Measurements from ENCODE around the gene TNRC6C. TPM values are rescaled to one million over a fixed set of nuclear protein-coding genes. Genes with fewer than 3 reads are reported as not detected.

Gene TNRC6C
- total RNA-seq, 4 donors from 2014 or later = 9.1 to 32.7 (median 14.3) TPM

DNA sequence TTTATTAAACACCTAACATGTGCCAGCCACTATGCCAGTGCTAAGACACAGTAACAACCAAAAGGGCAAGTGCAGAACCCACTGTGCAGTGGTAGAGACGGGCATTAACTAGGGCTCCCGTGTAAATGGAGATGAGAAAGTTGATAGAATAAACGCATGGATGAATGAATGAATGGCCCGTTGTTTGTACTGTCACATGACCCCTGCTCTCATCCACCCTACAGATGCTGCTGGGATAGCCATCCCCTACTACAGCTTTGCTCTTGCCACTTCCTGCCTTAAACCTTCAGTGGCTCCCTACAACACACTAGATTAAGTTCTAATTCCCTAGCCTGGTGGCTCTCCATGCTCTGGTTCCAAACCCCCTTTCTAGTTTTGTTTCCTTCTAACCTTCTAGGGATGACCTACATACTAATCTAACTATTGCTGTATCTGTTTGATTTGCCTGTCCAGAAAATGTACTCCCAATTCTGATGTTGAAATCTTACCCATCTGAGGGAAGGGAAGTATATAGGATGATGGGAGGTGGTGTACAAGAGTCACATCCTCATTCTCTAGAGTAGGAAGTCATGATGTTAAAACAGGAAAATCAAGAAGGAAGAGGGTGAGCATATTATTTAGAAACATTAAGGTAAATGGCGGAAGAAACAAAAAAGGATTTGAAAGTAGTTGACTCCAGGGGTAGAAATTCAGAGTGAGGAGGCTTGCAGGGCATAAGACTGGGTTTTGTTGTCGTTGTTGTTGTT is 11.4 kb upstream of the TNRC6C start:
- TF ChIP-seq POLR2A (IDR thresholded peaks at IDR 0.05) = no peak
- TF ChIP-seq CTCF (IDR thresholded peaks at IDR 0.05) = no peak
- no peaks in the 10 kb centered on the region for H3K36me3 ChIP-seq
- H3K27ac ChIP-seq = no peak overlapping the region
- DNase-seq = no peak
- H3K4me3 ChIP-seq (replicated peaks in 1 of 3) = no peak overlapping the region
- WGBS, 2 donors = 91 to 92% methylated on average over 6 of the region's 6 CpGs
- H3K9me3 ChIP-seq = no peaks in the 10 kb centered on the region
- no peaks in the 10 kb centered on the region for H3K27me3 ChIP-seq
- no peaks in the 10 kb centered on the region for H3K4me1 ChIP-seq
- intact Hi-C loops (cut with DNase I) = no loop called here

- no peaks in the 10 kb centered on the region for H3K4me1 ChIP-seq
- intact Hi-C loops (cut with DNase I) = no loop called here
- H3K9me3 ChIP-seq = no peaks in the 10 kb centered on the region
- no peak overlapping the region for H3K4me3 ChIP-seq (replicated peaks in 1 of 3)
- peak; percentile 17 to 26 for DNase-seq
- H3K36me3 ChIP-seq = no peaks in the 10 kb centered on the region
- no peaks in the 10 kb centered on the region for H3K27me3 ChIP-seq
- TF ChIP-seq CTCF (IDR thresholded peaks at IDR 0.05) (no peak), POLR2A (IDR thresholded peaks at IDR 0.05) (no peak)
- WGBS, 2 donors = 36 to 43% methylated on average over 3 of the region's 3 CpGs
- no peak overlapping the region for H3K27ac ChIP-seq
Measured at GRCh38 chr17:77948690-77949114, 9.8 kb upstream of the TNRC6C start.

GRCh38 chr17:77951123-77951522 is 7.4 kb upstream of the TNRC6C start:
- no peak for DNase-seq
- H3K4me3 ChIP-seq (replicated peaks in 1 of 3) = no peak overlapping the region
- H3K36me3 ChIP-seq = no peaks in the 10 kb centered on the region
- intact Hi-C loops (cut with DNase I) = no loop called here
- H3K27me3 ChIP-seq = no peaks in the 10 kb centered on the region
- no peaks in the 10 kb centered on the region for H3K9me3 ChIP-seq
- H3K27ac ChIP-seq = no peak overlapping the region
- no peaks in the 10 kb centered on the region for H3K4me1 ChIP-seq
- 59 to 76% methylated on average over 5 of the region's 5 CpGs for WGBS, 2 donors
- TF ChIP-seq CTCF (IDR thresholded peaks at IDR 0.05) = no peak
- no peak for TF ChIP-seq POLR2A (IDR thresholded peaks at IDR 0.05)

DNA sequence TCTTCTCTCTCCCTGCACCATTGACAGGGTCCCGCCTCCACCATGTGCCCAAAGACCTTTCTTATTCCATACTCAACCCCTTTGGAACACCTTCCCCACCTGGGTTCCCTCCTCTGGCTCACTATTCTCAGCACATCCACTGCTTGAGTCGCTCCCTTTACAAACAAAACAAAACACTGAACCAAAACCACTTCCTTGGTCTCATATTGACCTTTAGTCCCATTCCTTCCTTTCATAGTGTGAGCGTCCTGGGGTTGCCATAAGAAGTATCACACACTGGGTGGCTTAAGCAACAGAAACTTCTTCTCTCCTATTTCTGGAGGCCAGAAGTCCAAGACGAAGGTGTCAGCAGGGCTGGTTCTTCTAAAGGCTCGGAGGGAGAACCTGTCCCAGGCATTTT is 6.1 kb upstream of the TNRC6C start:
- intact Hi-C loops (cut with DNase I) = no loop called here
- WGBS, 2 donors = 69 to 83% methylated on average over 4 to 5 of the region's 5 CpGs
- Histone ChIP-seq H3K27ac (no peak overlapping the region), H3K4me3 (replicated peaks in 1 of 3) (no peak overlapping the region), H3K27me3 (no peaks in the 10 kb centered on the region), H3K36me3 (no peaks in the 10 kb centered on the region), H3K4me1 (no peaks in the 10 kb centered on the region), H3K9me3 (no peaks in the 10 kb centered on the region)
- no peak for DNase-seq
- TF ChIP-seq POLR2A (IDR thresholded peaks at IDR 0.05) (no peak), CTCF (IDR thresholded peaks at IDR 0.05) (no peak)

- peaks cover 7 to 14% of the 10 kb centered on the region in 2 donors for H3K4me1 ChIP-seq
- intact Hi-C loops (cut with DNase I) = no loop called here
- H3K4me3 ChIP-seq (replicated peaks in 1 of 3) = peak overlapping the region; percentile 4 to 90 (median 79)
- 22 to 29% methylated on average over 24 of the region's 24 CpGs for WGBS, 2 donors
- no peaks in the 10 kb centered on the region for H3K36me3 ChIP-seq
- H3K9me3 ChIP-seq = no peaks in the 10 kb centered on the region
- no peak for DNase-seq
- H3K27ac ChIP-seq = peak overlapping the region in 2 of 3 donors; percentile 24 to 49
- no peaks in the 10 kb centered on the region for H3K27me3 ChIP-seq
- TF ChIP-seq CTCF (IDR thresholded peaks at IDR 0.05) = no peak
- TF ChIP-seq POLR2A (IDR thresholded peaks at IDR 0.05) = no peak
Measured at GRCh38 chr17:77957235-77957856, 1.2 kb upstream of the TNRC6C start.
